PC-3 (cell line): ENCODE results near the gene CHST11.

Source experiments
- EZH2 ChIP-seq: fragments of 300-600 bp; sonication (generic); IDR thresholded peaks from one replicate; pipeline ENCODE4 v1.6.1; 2017; ENCODE audit warnings: antibody characterized with exemption, mild to moderate bottlenecking, low read length; ENCODE audit not compliant: unreplicated experiment
- TF ChIP-seq, protein P1 (sequence below): fragments of 300-600 bp; sonication (generic); conservative IDR thresholded peaks from 2 replicates; pipeline ENCODE4 v1.5.1; 2017; ENCODE audit warnings: antibody characterized with exemption, low read depth, mild to moderate bottlenecking, low read length

DNA sequence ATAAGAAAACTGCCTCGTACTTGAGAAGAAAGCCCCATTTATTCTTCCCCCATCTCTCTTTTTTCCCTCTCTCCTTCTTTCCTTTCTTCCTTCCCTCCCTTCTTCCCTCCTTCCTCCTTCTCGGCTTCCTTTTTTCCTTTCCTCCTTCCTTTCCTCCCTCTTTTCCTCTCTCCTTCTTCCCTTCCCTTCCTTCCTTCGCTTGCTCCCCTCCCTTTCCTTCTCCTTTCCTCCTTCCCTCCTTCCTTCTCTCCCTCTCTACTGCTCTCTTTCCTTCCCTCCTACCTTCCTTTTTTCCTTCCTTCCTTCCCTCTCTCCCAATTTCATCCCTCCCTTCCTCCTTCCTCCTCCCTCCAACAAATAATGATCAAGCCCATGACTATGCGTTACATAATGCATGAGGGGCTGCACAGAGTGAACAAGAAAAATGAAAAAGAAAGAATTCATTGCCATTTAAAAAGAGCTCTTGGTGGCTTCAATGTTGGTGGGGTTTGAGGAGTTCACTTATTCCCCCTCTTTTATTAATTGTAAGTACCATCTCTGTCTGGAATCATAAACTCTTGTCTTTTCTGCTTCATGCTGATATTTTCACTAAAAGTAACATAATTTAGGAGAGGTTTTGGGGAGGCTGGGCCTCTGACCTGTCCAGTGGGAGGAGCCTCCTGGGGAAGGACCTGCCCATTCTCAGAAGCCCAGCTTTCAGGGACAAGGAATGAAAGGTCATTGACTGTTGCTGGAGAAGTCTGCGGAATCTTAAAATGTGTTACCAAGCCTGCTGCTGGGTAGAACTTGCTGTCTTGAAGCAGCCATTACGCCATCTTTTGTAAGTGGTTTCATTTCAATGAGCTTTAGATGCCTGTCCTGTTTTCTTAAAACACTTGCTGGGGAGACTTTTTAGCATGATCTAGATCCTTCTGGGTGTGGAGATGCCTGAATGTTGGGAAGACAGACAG lies 144.3 kb downstream of the CHST11 start:
- TF ChIP-seq, protein P1, sequence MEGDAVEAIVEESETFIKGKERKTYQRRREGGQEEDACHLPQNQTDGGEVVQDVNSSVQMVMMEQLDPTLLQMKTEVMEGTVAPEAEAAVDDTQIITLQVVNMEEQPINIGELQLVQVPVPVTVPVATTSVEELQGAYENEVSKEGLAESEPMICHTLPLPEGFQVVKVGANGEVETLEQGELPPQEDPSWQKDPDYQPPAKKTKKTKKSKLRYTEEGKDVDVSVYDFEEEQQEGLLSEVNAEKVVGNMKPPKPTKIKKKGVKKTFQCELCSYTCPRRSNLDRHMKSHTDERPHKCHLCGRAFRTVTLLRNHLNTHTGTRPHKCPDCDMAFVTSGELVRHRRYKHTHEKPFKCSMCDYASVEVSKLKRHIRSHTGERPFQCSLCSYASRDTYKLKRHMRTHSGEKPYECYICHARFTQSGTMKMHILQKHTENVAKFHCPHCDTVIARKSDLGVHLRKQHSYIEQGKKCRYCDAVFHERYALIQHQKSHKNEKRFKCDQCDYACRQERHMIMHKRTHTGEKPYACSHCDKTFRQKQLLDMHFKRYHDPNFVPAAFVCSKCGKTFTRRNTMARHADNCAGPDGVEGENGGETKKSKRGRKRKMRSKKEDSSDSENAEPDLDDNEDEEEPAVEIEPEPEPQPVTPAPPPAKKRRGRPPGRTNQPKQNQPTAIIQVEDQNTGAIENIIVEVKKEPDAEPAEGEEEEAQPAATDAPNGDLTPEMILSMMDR, result no peak
- no peak for TF ChIP-seq EZH2
